Neural cell (in vitro differentiated cells): ENCODE results near the gene S100B.

Experiments used
- CTCF ChIP-seq: fragments of 450-650 bp; IDR thresholded peaks from 2 replicates; pipeline ENCODE4 v1.5.1; 2014; ENCODE audit warnings: antibody characterized with exemption, mild to moderate bottlenecking, moderate library complexity; ENCODE audit not compliant: poor library complexity, severe bottlenecking
- EP300 ChIP-seq: fragments of 450-650 bp; conservative IDR thresholded peaks from 2 replicates; pipeline ENCODE4 v1.6.1; 2014; ENCODE audit warnings: antibody characterized with exemption, mild to moderate bottlenecking, moderate library complexity; ENCODE audit not compliant: poor library complexity, severe bottlenecking
- EZH2 ChIP-seq: fragments of 200-600, 300-800 bp; shearing (Covaris generic), sonication (generic); IDR thresholded peaks from 2 replicates; pipeline ENCODE4 v1.6.1; 2014; ENCODE audit warnings: antibody characterized with exemption, low read length, borderline replicate concordance, mild to moderate bottlenecking; ENCODE audit not compliant: insufficient read depth, poor library complexity, severe bottlenecking
- MXI1 ChIP-seq: fragments of 450-650 bp; conservative IDR thresholded peaks from 2 replicates; pipeline ENCODE4 v1.6.1; 2014; ENCODE audit warnings: antibody characterized with exemption, mild to moderate bottlenecking; ENCODE audit not compliant: poor library complexity, severe bottlenecking
- POLR2AphosphoS5 ChIP-seq: IDR thresholded peaks from 2 replicates; pipeline ENCODE4 v1.6.1; 2012
- RAD21 ChIP-seq: fragments of 450-650 bp; conservative IDR thresholded peaks from 2 replicates; pipeline ENCODE4 v1.6.1; 2014; ENCODE audit warnings: antibody characterized with exemption, mild to moderate bottlenecking, moderate library complexity
- REST ChIP-seq: IDR thresholded peaks from 2 replicates; pipeline ENCODE4 v1.6.1; 2012; ENCODE audit warnings: borderline replicate concordance
- TAF1 ChIP-seq: IDR thresholded peaks from 2 replicates; pipeline ENCODE4 v1.6.1; 2012; ENCODE audit warnings: low read depth

GRCh38 chr21:46605767-46606426 lies 1.0 kb upstream of the S100B start:
- TF ChIP-seq CTCF (no peak), REST (no peak), EP300 (no peak), MXI1 (no peak), TAF1 (no peak), EZH2 (no peak), RAD21 (no peak), POLR2AphosphoS5 (no peak)
